Suprapubic skin (tissue), 4 donors: ENCODE results near the gene ERGIC1. TPM values are rescaled to one million over a fixed set of nuclear protein-coding genes. Genes with fewer than 3 reads are reported as not detected.

Experiments used
- DNase-seq, 2 donors: peaks; one replicate each; pipeline ENCODE4 v3.0.0-alpha.2; 2019; ENCODE audit warnings: low spot score in 2 of 2
- H3K27ac ChIP-seq: fragments of 200-600 bp; sonication (generic); one replicate; pipeline ENCODE4 v1.5.1; 2019
- H3K27me3 ChIP-seq: fragments of 200-600 bp; sonication (generic); one replicate; pipeline ENCODE4 v1.5.1; 2019
- H3K36me3 ChIP-seq: fragments of 200-600 bp; sonication (generic); one replicate; pipeline ENCODE4 v1.5.1; 2019
- H3K4me1 ChIP-seq: fragments of 200-600 bp; sonication (generic); one replicate; pipeline ENCODE4 v1.5.1; 2019
- H3K4me3 ChIP-seq: fragments of 200-600 bp; sonication (generic); one replicate; pipeline ENCODE4 v1.5.1; 2019; ENCODE audit warnings: mild to moderate bottlenecking
- H3K9me3 ChIP-seq: fragments of 200-600 bp; sonication (generic); one replicate; pipeline ENCODE4 v1.5.1; 2019
- EP300 ChIP-seq: sonication (generic); formaldehyde crosslinking; IDR thresholded peaks from one replicate; pipeline ENCODE4 v1.6.1; 2017; ENCODE audit warnings: antibody characterized with exemption
- POLR2A ChIP-seq, 2 donors: fragments of 450-650 bp; IDR thresholded peaks; one replicate each; pipeline ENCODE4 v1.6.1; 2017; ENCODE audit warnings: antibody characterized with exemption in 2 of 2, mild to moderate bottlenecking in 2 of 2, moderate library complexity in 2 of 2
- POLR2AphosphoS5 ChIP-seq, 3 donors: sonication (generic); formaldehyde crosslinking; IDR thresholded peaks; one replicate each; pipeline ENCODE4 v1.6.1; 2017; ENCODE audit warnings: antibody characterized with exemption in 3 of 3
- WGBS: methylation state at CpG from one replicate; pipeline ENCODE4 v1.1.5; 2018; 5-methylcytosine and 5-hydroxymethylcytosine counted together
- total RNA-seq, 4 donors: library from RNA; depleted of rRNA; stranded (reverse); fragments of >200 nt; gene quantifications; one replicate each; pipeline ENCODE4 v1.1.0, GENCODE V29; 2016
- TF ChIP-seq, protein P1 (sequence below), 2 donors: fragments of 200-600 bp in 1 of 2; fragments of 450-650 bp in 1 of 2; sonication (generic) in 1 of 2; IDR thresholded peaks; one replicate each; pipeline ENCODE4 v1.5.1; 2016 to 2019; ENCODE audit warnings: antibody characterized with exemption in 2 of 2, mild to moderate bottlenecking in 1 of 2, moderate library complexity in 1 of 2

Gene ERGIC1
- total RNA-seq, 4 donors from 2014 or later = 81.2 to 106 (median 91.8) TPM

DNA sequence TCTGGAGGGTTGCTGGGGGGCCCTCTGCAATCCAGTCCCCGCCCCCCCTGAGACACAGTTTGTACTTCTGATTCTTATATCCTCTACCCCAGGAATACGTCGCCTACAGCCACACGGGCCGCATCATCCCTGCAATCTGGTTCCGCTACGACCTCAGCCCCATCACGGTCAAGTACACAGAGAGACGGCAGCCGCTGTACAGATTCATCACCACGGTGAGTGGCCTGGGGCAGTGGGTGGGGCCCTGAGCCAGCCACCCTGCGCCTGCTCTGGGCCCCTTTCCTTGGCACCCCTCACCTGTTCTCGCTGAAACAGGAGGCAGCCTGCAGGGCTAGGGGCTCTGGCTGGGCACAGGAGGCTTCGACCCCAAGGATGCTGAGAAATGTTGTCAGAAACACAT, 101.0 kb downstream of the ERGIC1 start:
- Histone ChIP-seq H3K4me3 (no peak overlapping the region), H3K27ac (no peak overlapping the region), H3K27me3 (no peaks in the 10 kb centered on the region), H3K9me3 (no peaks in the 10 kb centered on the region), H3K4me1 (peaks cover 15% of the 10 kb centered on the region), H3K36me3 (peaks cover 48% of the 10 kb centered on the region)
- 84% methylated on average over 12 of the region's 14 CpGs for WGBS
- TF ChIP-seq POLR2AphosphoS5 (IDR thresholded peaks at IDR 0.05) (no peak), POLR2A (IDR thresholded peaks at IDR 0.05) (no peak), EP300 (no peak)
- TF ChIP-seq, protein P1, sequence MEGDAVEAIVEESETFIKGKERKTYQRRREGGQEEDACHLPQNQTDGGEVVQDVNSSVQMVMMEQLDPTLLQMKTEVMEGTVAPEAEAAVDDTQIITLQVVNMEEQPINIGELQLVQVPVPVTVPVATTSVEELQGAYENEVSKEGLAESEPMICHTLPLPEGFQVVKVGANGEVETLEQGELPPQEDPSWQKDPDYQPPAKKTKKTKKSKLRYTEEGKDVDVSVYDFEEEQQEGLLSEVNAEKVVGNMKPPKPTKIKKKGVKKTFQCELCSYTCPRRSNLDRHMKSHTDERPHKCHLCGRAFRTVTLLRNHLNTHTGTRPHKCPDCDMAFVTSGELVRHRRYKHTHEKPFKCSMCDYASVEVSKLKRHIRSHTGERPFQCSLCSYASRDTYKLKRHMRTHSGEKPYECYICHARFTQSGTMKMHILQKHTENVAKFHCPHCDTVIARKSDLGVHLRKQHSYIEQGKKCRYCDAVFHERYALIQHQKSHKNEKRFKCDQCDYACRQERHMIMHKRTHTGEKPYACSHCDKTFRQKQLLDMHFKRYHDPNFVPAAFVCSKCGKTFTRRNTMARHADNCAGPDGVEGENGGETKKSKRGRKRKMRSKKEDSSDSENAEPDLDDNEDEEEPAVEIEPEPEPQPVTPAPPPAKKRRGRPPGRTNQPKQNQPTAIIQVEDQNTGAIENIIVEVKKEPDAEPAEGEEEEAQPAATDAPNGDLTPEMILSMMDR (IDR thresholded peaks at IDR 0.05) = no peak
- no peak for DNase-seq

DNA sequence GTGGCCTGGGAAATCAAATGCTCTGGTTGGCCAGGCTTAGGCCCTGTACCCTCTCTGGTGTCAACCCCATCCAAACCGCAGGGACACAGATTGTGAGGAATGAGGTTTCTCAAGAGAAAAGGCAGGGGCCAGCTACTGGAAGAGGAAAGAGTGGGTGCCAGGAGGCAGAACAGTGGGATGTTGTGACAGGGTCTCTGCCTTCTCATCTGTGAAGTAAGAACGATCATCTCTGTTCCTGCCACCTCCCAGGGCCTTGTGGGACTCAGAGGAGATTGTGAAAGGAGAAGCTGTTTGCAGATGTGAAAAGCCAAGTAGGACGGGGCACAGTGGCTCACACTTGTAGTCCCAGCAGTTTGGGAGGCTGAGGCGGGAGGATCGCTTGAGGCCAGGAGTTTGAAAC, 102.3 kb downstream of the ERGIC1 start:
- 96% methylated on average over 5 of the region's 5 CpGs for WGBS
- H3K36me3 ChIP-seq = peaks cover 49% of the 10 kb centered on the region
- H3K27me3 ChIP-seq = no peaks in the 10 kb centered on the region
- peaks cover 7% of the 10 kb centered on the region for H3K4me1 ChIP-seq
- TF ChIP-seq POLR2A (IDR thresholded peaks at IDR 0.05) = no peak
- TF ChIP-seq EP300 = no peak
- no peak for TF ChIP-seq POLR2AphosphoS5 (IDR thresholded peaks at IDR 0.05)
- TF ChIP-seq, protein P1 (IDR thresholded peaks at IDR 0.05) = no peak
- H3K4me3 ChIP-seq = no peak overlapping the region
- H3K27ac ChIP-seq = no peak overlapping the region
- no peaks in the 10 kb centered on the region for H3K9me3 ChIP-seq
- no peak for DNase-seq

DNA sequence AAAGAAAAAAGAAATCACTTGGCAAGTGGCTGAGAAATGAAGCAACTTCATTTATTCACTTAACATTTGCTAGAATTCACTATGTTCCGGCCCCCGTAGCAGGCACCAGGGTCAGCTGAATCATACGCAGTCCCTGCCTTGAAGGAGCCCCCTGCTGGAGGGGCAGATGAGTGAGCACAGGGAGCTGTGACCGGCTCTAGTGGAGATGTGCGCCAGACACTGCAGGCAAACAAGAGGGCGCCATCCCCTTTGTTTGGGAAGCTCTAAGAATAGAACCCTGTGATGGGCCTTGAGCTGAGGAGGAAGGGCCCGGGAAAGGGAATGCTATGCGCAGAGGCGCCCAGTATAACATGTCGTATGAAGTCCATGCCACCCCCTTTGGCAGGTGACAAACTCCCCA, 105.0 kb downstream of the ERGIC1 start:
- H3K27me3 ChIP-seq = no peaks in the 10 kb centered on the region
- 80% methylated on average over 10 of the region's 10 CpGs for WGBS
- H3K4me1 ChIP-seq = no peaks in the 10 kb centered on the region
- H3K27ac ChIP-seq = no peak overlapping the region
- peaks cover 67% of the 10 kb centered on the region for H3K36me3 ChIP-seq
- TF ChIP-seq POLR2A (IDR thresholded peaks at IDR 0.05) = no peak
- TF ChIP-seq, protein P1 (IDR thresholded peaks at IDR 0.05) = no peak
- no peak for TF ChIP-seq EP300
- TF ChIP-seq POLR2AphosphoS5 (IDR thresholded peaks at IDR 0.05) = no peak
- H3K4me3 ChIP-seq = no peak overlapping the region
- DNase-seq = no peak
- no peaks in the 10 kb centered on the region for H3K9me3 ChIP-seq

DNA sequence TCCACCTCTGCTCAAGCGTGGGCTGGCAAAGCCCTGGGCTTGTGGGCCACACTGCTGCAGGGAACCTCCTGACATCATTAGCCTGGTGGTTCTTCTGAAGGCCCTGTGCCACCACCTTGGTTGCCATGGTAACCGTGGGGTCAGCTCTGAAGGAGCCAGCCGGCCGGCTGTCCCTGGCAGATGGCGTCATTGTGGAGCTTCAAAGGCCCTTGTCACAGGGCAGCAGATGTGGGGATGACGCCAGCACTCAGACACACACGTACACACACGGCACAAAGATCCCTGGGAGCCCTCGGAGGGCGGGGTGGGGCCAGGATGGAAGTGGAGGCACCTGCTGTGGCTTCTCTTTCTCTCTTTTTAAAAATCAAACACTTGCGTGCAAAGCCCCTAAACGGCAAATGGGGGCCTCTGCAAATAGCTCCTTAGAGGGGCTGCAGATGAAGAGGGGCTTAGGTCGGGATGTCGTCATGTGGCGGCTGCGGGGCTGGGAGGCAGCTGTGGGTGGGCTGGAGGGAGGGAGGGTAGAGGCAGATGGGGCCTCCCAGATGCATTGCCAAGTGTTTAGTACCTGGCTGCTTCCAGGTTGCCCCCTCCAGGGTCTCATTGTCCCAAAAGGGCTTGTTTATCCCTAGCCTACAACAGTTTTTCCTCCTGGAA, 105.7 kb downstream of the ERGIC1 start:
- no peaks in the 10 kb centered on the region for H3K9me3 ChIP-seq
- H3K36me3 ChIP-seq = peaks cover 62% of the 10 kb centered on the region
- no peaks in the 10 kb centered on the region for H3K4me1 ChIP-seq
- no peak overlapping the region for H3K4me3 ChIP-seq
- no peak for DNase-seq
- H3K27ac ChIP-seq = no peak overlapping the region
- TF ChIP-seq POLR2A (IDR thresholded peaks at IDR 0.05) (no peak), POLR2AphosphoS5 (IDR thresholded peaks at IDR 0.05) (no peak), EP300 (no peak)
- TF ChIP-seq, protein P1 (IDR thresholded peaks at IDR 0.05) = no peak
- H3K27me3 ChIP-seq = no peaks in the 10 kb centered on the region
- WGBS = 76% methylated on average over 16 of the region's 16 CpGs

DNA sequence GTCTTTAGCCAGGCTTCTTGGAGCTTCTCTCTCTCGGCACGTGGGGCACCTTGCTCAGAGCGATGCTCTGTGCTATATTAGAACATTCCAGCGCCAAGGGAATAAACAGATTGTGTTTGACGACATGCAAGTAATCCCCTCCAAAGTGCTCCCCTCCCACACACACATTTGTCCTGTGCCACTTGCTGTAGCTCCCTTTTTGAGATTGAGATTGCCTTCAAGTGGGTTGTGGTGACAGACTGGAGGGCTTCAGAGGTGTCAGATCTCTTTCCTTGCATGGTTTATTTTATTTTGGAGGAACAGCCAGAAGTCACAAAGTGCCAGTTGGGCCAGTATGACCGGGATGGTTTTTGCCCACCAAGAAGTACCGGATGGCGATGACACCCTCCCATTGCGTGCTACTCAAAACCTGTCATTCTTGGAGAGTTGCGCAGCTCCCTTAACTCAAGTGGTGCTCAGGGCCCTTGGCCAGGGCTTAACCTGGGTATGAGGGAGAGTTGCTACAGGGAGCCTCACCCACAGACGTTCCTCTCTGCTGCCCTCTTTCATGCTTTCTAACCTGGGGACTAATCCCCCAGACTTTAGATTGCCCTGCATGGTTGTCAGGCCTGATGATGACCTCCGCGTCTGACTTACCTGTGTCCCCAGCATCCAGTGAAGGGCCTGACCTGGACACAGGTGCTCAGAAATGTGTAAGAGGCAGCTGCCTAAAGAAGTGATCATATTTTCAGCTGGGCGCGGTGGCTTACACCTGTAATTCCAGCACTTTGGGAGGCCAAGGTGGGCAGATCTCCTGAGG, 106.4 kb downstream of the ERGIC1 start:
- TF ChIP-seq EP300 (no peak), POLR2A (IDR thresholded peaks at IDR 0.05) (no peak), POLR2AphosphoS5 (IDR thresholded peaks at IDR 0.05) (no peak)
- TF ChIP-seq, protein P1 (IDR thresholded peaks at IDR 0.05) = no peak
- DNase-seq = no peak
- no peak overlapping the region for H3K4me3 ChIP-seq
- H3K36me3 ChIP-seq = peaks cover 59% of the 10 kb centered on the region
- no peaks in the 10 kb centered on the region for H3K9me3 ChIP-seq
- no peaks in the 10 kb centered on the region for H3K4me1 ChIP-seq
- no peak overlapping the region for H3K27ac ChIP-seq
- 89% methylated on average over 15 of the region's 15 CpGs for WGBS
- no peaks in the 10 kb centered on the region for H3K27me3 ChIP-seq
